A673 (cell line): Measurements from ENCODE around the gene NF1. TPM values are rescaled to one million over a fixed set of nuclear protein-coding genes. Genes with fewer than 3 reads are reported as not detected.
"Not testable (repeated sequence)": the region's sequence is repeated elsewhere in the genome, so short reads cannot be mapped to it uniquely, and the experiment has no call there.

Source experiments
- BruUV-seq: library from RNA; stranded (reverse); fragments of 400-500 nt; replicated peaks from 2 replicates; lab custom pipeline; 2021; lab: Mats Ljungman, UMichigan
- CTCF ChIA-PET: fragments of 300-600 bp; sonication (Branson Sonifier 250); formaldehyde crosslinking; loops from one replicate; lab custom pipeline; 2022; ENCODE audit warnings: antibody characterized with exemption; lab: Charles Lee
- POLR2A ChIA-PET: fragments of 300-600 bp; sonication (Branson Sonifier 250); formaldehyde crosslinking; loops from one replicate; lab custom pipeline; 2022; ENCODE audit warnings: antibody characterized with exemption; ENCODE audit not compliant: low non-redundant PET; lab: Charles Lee
- DNase-seq: peaks from one replicate; pipeline ENCODE4 v3.0.0-alpha.2; 2015; ENCODE audit warnings: low spot score
- H3K27ac ChIP-seq: fragments of 200-600 bp; sonication (generic); 2 replicates; pipeline ENCODE4 v1.5.1; 2016; ENCODE audit warnings: mixed run types, low read depth, mild to moderate bottlenecking, mixed read lengths, antibody characterized with exemption, low read length; ENCODE audit not compliant: poor library complexity, severe bottlenecking
- H3K27me3 ChIP-seq: fragments of 200-600 bp; sonication (generic); replicated peaks from 2 replicates; pipeline ENCODE4 v1.6.1; 2017; ENCODE audit warnings: mixed run types, low read depth, mild to moderate bottlenecking, mixed read lengths, antibody characterized with exemption, low read length; ENCODE audit not compliant: insufficient read depth, poor library complexity
- H3K36me3 ChIP-seq: fragments of 200-600 bp; sonication (generic); 2 replicates; pipeline ENCODE4 v1.6.1; 2016; ENCODE audit warnings: mixed run types, mild to moderate bottlenecking, mixed read lengths, antibody characterized with exemption, low read length; ENCODE audit not compliant: insufficient read depth, poor library complexity, severe bottlenecking
- H3K4me1 ChIP-seq: fragments of 200-600 bp; sonication (generic); 2 replicates; pipeline ENCODE4 v1.6.1; 2017; ENCODE audit warnings: mixed run types, mild to moderate bottlenecking, mixed read lengths, antibody characterized with exemption, low read length; ENCODE audit not compliant: insufficient read depth, poor library complexity, severe bottlenecking
- H3K4me3 ChIP-seq: fragments of 200-600 bp; sonication (generic); 2 replicates; pipeline ENCODE4 v1.5.1; 2016; ENCODE audit warnings: low read depth, mixed run types, mild to moderate bottlenecking, mixed read lengths, low read length; ENCODE audit not compliant: poor library complexity, severe bottlenecking
- H3K9me3 ChIP-seq: fragments of 200-600 bp; sonication (generic); 2 replicates; pipeline ENCODE4 v1.6.1; 2016; ENCODE audit warnings: mixed run types, low read depth, mild to moderate bottlenecking, mixed read lengths, antibody characterized with exemption, low read length; ENCODE audit not compliant: poor library complexity, severe bottlenecking
- CTCF ChIP-seq: fragments of 300-800, 200-600 bp; sonication (generic); conservative IDR thresholded peaks from 2 replicates; pipeline ENCODE4 v1.5.1; 2017; ENCODE audit warnings: low read depth, mild to moderate bottlenecking, antibody characterized with exemption, low read length, moderate library complexity, mixed read lengths
- EZH2 ChIP-seq: fragments of 200-600 bp; sonication (generic); IDR thresholded peaks from 2 replicates; pipeline ENCODE4 v1.6.1; 2017; ENCODE audit warnings: borderline replicate concordance, low read depth, mild to moderate bottlenecking, mixed read lengths, antibody characterized with exemption, low read length; ENCODE audit not compliant: poor library complexity, severe bottlenecking
- intact Hi-C: fragments of 100-400 bp; cut with micrococcal nuclease; formaldehyde crosslinking; loops from one replicate; pipeline ENCODE4 v1.10.0; 2022; ENCODE audit not compliant: unreplicated experiment
- total RNA-seq: library from RNA; stranded (reverse); gene quantifications from 2 replicates; pipeline ENCODE4 v1.2.3, GENCODE V29; 2021

Gene NF1
- total RNA-seq, 1 experiment from 2014 or later = 32.1 TPM

GRCh38 chr17:31261601-31262000 lies 166.8 kb downstream of the NF1 start:
- TF ChIP-seq CTCF = no peak
- no peak for TF ChIP-seq EZH2
- Histone ChIP-seq H3K9me3 (no peaks in the 10 kb centered on the region), H3K27me3 (no peaks in the 10 kb centered on the region), H3K4me3 (no peak overlapping the region), H3K36me3 (peaks cover 5% of the 10 kb centered on the region), H3K27ac (no peak overlapping the region), H3K4me1 (peaks cover 14% of the 10 kb centered on the region)
- intact Hi-C loops = no loop called here
- CTCF ChIA-PET = no interaction called here
- no peak for DNase-seq
- no TSS peak for BruUV-seq
- POLR2A ChIA-PET = no interaction called here

GRCh38 chr17:31262923-31263322 lies 168.1 kb downstream of the NF1 start:
- H3K4me1 ChIP-seq, CTCF ChIA-PET, H3K27ac ChIP-seq, H3K4me3 ChIP-seq, POLR2A ChIA-PET, H3K36me3 ChIP-seq, DNase-seq, intact Hi-C loops, H3K27me3 ChIP-seq, H3K9me3 ChIP-seq, BruUV-seq: not testable (repeated sequence)

- intact Hi-C loops = no loop called here
- CTCF ChIA-PET = interaction anchor here (0.7 kb wide), 1 partner anchor 295 kb away, joined by 3 read pairs; no protein-coding TSS in a partner anchor
- H3K4me1 ChIP-seq = no peaks in the 10 kb centered on the region
- no peaks in the 10 kb centered on the region for H3K36me3 ChIP-seq
- no TSS peak for BruUV-seq
- DNase-seq = peak; percentile 3
- H3K4me3 ChIP-seq = no peak overlapping the region
- POLR2A ChIA-PET = no interaction called here
- H3K9me3 ChIP-seq = no peaks in the 10 kb centered on the region
- no peak overlapping the region for H3K27ac ChIP-seq
- peak; percentile 32; the same call in 1 of the 2 replicates for TF ChIP-seq CTCF
- no peak for TF ChIP-seq EZH2
- H3K27me3 ChIP-seq = no peaks in the 10 kb centered on the region
Measured at GRCh38 chr17:31266042-31266441, 171.3 kb downstream of the NF1 start.

- TF ChIP-seq CTCF (no peak), EZH2 (no peak)
- Histone ChIP-seq H3K27me3 (no peaks in the 10 kb centered on the region), H3K4me3 (no peak overlapping the region), H3K36me3 (no peaks in the 10 kb centered on the region), H3K27ac (no peak overlapping the region), H3K9me3 (no peaks in the 10 kb centered on the region), H3K4me1 (peaks cover 6% of the 10 kb centered on the region)
- intact Hi-C loops = no loop called here
- no peak for DNase-seq
- BruUV-seq = no TSS peak
- CTCF ChIA-PET = no interaction called here
- POLR2A ChIA-PET = no interaction called here
Measured at GRCh38 chr17:31269036-31269577, 174.3 kb downstream of the NF1 start.
